ENCODE measurements around the gene TIFAB. TPM values are rescaled to one million over a fixed set of nuclear protein-coding genes. Genes with fewer than 3 reads are reported as not detected.

Gene TIFAB
- total and polyA plus RNA-seq, 2 experiments from 2014 or later = not detected

GRCh38 chr5:135398855-135399793, 53.0 kb downstream of the TIFAB start, which contains the start of gene MACROH2A1:
MACROH2A1 (minus strand) TSS chr5:135399231; CDS start chr5:135389093, 10,138 bp downstream.
- H3K9me3 Mint-ChIP-seq = no peaks in the 10 kb centered on the region; the same call in 2 of the 3 replicates
- peak within 1 kb of the TSS; percentile 88 for H3K4me2 ChIP-seq
- TF ChIP-seq ZNF114 (CRISPR knock-in tag; IDR thresholded peaks at IDR 0.05) = no peak
- no peak for TF ChIP-seq EZH2phosphoT487 (IDR thresholded peaks at IDR 0.05; ENCODE audit: unreplicated experiment)
- TF ChIP-seq POLR2AphosphoS5 (IDR thresholded peaks at IDR 0.05; ENCODE audit: low read depth) = peak; percentile 63
- TF ChIP-seq NANOG (IDR thresholded peaks at IDR 0.05; ENCODE audit: borderline replicate concordance) = no peak
- no peak for TF ChIP-seq STAT1 (IDR thresholded peaks at IDR 0.05; ENCODE audit: unreplicated experiment)
- peak; percentile 57 for TF ChIP-seq EZH2 (IDR thresholded peaks at IDR 0.05; ENCODE audit: low read depth, unreplicated experiment)
- no peak for TF ChIP-seq ZNF462 (CRISPR knock-in tag; IDR thresholded peaks at IDR 0.05)
- TF ChIP-seq ETS1 (IDR thresholded peaks at IDR 0.05) = no peak
- TF ChIP-seq, protein P1, sequence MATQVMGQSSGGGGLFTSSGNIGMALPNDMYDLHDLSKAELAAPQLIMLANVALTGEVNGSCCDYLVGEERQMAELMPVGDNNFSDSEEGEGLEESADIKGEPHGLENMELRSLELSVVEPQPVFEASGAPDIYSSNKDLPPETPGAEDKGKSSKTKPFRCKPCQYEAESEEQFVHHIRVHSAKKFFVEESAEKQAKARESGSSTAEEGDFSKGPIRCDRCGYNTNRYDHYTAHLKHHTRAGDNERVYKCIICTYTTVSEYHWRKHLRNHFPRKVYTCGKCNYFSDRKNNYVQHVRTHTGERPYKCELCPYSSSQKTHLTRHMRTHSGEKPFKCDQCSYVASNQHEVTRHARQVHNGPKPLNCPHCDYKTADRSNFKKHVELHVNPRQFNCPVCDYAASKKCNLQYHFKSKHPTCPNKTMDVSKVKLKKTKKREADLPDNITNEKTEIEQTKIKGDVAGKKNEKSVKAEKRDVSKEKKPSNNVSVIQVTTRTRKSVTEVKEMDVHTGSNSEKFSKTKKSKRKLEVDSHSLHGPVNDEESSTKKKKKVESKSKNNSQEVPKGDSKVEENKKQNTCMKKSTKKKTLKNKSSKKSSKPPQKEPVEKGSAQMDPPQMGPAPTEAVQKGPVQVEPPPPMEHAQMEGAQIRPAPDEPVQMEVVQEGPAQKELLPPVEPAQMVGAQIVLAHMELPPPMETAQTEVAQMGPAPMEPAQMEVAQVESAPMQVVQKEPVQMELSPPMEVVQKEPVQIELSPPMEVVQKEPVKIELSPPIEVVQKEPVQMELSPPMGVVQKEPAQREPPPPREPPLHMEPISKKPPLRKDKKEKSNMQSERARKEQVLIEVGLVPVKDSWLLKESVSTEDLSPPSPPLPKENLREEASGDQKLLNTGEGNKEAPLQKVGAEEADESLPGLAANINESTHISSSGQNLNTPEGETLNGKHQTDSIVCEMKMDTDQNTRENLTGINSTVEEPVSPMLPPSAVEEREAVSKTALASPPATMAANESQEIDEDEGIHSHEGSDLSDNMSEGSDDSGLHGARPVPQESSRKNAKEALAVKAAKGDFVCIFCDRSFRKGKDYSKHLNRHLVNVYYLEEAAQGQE (IDR thresholded peaks at IDR 0.05; ENCODE audit: unreplicated experiment) = no peak
- peak; percentile 66 for TF ChIP-seq CREB1 (CRISPR knock-in tag; IDR thresholded peaks at IDR 0.05; ENCODE audit: low read depth)
- TF ChIP-seq ZNF331 (CRISPR knock-in tag; IDR thresholded peaks at IDR 0.05; ENCODE audit: low read depth) = no peak
- TF ChIP-seq CTCF (conservative IDR thresholded peaks at IDR 0.05; ENCODE audit: low read depth in 2 of 2) = no peak
- TF ChIP-seq JUNB (IDR thresholded peaks at IDR 0.05; ENCODE audit: unreplicated experiment) = no peak
- H3K4me3 ChIP-seq = peak within 1 kb of the TSS; percentile 78
- peaks cover 34% of the 10 kb centered on the region for H3K79me2 ChIP-seq (replicated peaks; ENCODE audit: insufficient read depth)
- peak within 1 kb of the TSS; percentile 77 for H3K27ac Mint-ChIP-seq
- peak; percentile 89 for DNase-seq (ENCODE audit: low spot score)
- H3K4me3 Mint-ChIP-seq = peak within 1 kb of the TSS; percentile 81
- peaks cover 39% of the 10 kb centered on the region for H4K20me1 ChIP-seq (replicated peaks; ENCODE audit: insufficient read depth)
- peaks cover 66% of the 10 kb centered on the region for H3K4me1 Mint-ChIP-seq
- no peaks in the 10 kb centered on the region for H3K36me3 ChIP-seq (ENCODE audit: insufficient read depth)
- peaks cover 82% of the 10 kb centered on the region for H3K27me3 ChIP-seq (ENCODE audit: insufficient read depth)
- H3K27ac ChIP-seq (ENCODE audit: low read depth) = no peak within 1 kb of the TSS
- no peaks in the 10 kb centered on the region for H3K36me3 Mint-ChIP-seq (ENCODE audit: low read depth)
- H3K9me2 ChIP-seq (ENCODE audit: insufficient read depth) = no peaks in the 10 kb centered on the region
- H3K4me1 ChIP-seq (ENCODE audit: insufficient read depth) = peaks cover 48% of the 10 kb centered on the region
- peaks cover 36% of the 10 kb centered on the region for H3K27me3 Mint-ChIP-seq (ENCODE audit: insufficient read depth, low read depth, poor library complexity)
- ATAC-seq = peak; percentile 42
- peak within 1 kb of the TSS; percentile 84 for H2AFZ ChIP-seq
- H3F3A ChIP-seq (replicated peaks; ENCODE audit: low read depth) = peaks cover 15% of the 10 kb centered on the region

All from GM23338 (cell line).